ENCODE results near the gene METTL16. TPM values are rescaled to one million over a fixed set of nuclear protein-coding genes. Genes with fewer than 3 reads are reported as not detected.

Gene METTL16
- polyA plus RNA-seq, 1 of the 3 experiments (the other 2 are of a cell fraction) = 8.1 TPM

- Histone ChIP-seq H3K9me2 (no peaks in the 10 kb centered on the region), H3K9ac (no peak overlapping the region), H3K4me3 (ENCODE audit: low read depth in 2 of 2, low read length in 1 of 2) (no peak overlapping the region), H2AFZ (ENCODE audit: low read depth) (no peak overlapping the region), H3K9me3 (no peaks in the 10 kb centered on the region), H3K4me2 (no peak overlapping the region), H3K4me1 (ENCODE audit: control insufficient read depth in 1 of 2, insufficient read depth in 2 of 2, low read depth in 1 of 2, low read length in 1 of 2) (no peaks in the 10 kb centered on the region), H3K27ac (ENCODE audit: low read depth in 2 of 2, low read length in 1 of 2) (no peak overlapping the region), H4K20me1 (ENCODE audit: insufficient read depth) (no peaks in the 10 kb centered on the region), H3K36me3 (replicated peaks in 1 of 2; ENCODE audit: control insufficient read depth in 1 of 2, insufficient read depth in 2 of 2, low read length in 1 of 2) (peaks cover 2 to 11% of the 10 kb centered on the region in 2 experiments), H3K27me3 (ENCODE audit: insufficient read depth) (no peaks in the 10 kb centered on the region), H3F3A (replicated peaks; ENCODE audit: insufficient read depth) (no peaks in the 10 kb centered on the region), H3K79me2 (ENCODE audit: insufficient read depth) (no peaks in the 10 kb centered on the region; the same call in 1 of the 2 replicates)
- CTCF ChIA-PET = interaction anchor here (1.0 to 4.3 kb wide), 3 partner anchors 12 to 16 kb away, joined by 3 to 38 read pairs (median 3); no protein-coding TSS in a partner anchor
- WGBS (ENCODE audit: low lambda C conversion rate) = 100% methylated on average over 1 of the region's 1 CpG
- DNase-seq = no peak
- POLR2A ChIA-PET = no interaction called here
- TF ChIP-seq MXI1 (IDR thresholded peaks at IDR 0.05; ENCODE audit: low read depth, low read length) (no peak), TEAD4 (IDR thresholded peaks at IDR 0.05; ENCODE audit: borderline replicate concordance, insufficient read depth) (no peak), FOXJ3 (CRISPR knock-in tag; IDR thresholded peaks at IDR 0.05) (no peak), SMC3 (IDR thresholded peaks at IDR 0.05; ENCODE audit: low read depth, low read length) (no peak), POLR2AphosphoS5 (IDR thresholded peaks at IDR 0.05; ENCODE audit: low read depth, low read length) (no peak), CHD2 (IDR thresholded peaks at IDR 0.05; ENCODE audit: low read length, partially characterized antibody) (no peak), JUND (IDR thresholded peaks at IDR 0.05) (no peak), GATA2 (CRISPR knock-in tag; IDR thresholded peaks at IDR 0.05) (no peak), RCOR1 (IDR thresholded peaks at IDR 0.05; ENCODE audit: low read length) (no peak), TAF1 (IDR thresholded peaks at IDR 0.05; ENCODE audit: borderline replicate concordance, low read depth, low read length) (no peak), PBX3 (IDR thresholded peaks at IDR 0.05) (no peak), USF2 (IDR thresholded peaks at IDR 0.05; ENCODE audit: borderline replicate concordance, low read depth, low read length) (no peak), NRF1 (IDR thresholded peaks at IDR 0.05; ENCODE audit: low read depth, low read length) (no peak), GABPA (IDR thresholded peaks at IDR 0.05; ENCODE audit: low read depth) (no peak), RFX5 (IDR thresholded peaks at IDR 0.05; ENCODE audit: low read length) (no peak), CTCF (IDR thresholded peaks at IDR 0.05) (no peak)
Observed at GRCh38 chr17:2427910-2428309, 83.8 kb downstream of the METTL16 start.

Measured in SK-N-SH (cell line).